NT2/D1 (cell line): ENCODE measurements around the gene SLC24A3.

ENCODE experiments used
- DNase-seq: peaks from one replicate; pipeline ENCODE4 v3.0.0-alpha.2; 2011; ENCODE audit warnings: low read depth, low spot score
- H3K27me3 ChIP-seq: 2 replicates; pipeline ENCODE4 v1.6.0; 2011; ENCODE audit warnings: mild to moderate bottlenecking; ENCODE audit not compliant: insufficient read length, insufficient read depth
- H3K36me3 ChIP-seq: 2 replicates; pipeline ENCODE4 v1.6.1; 2011; ENCODE audit warnings: mild to moderate bottlenecking, low read length, mixed read lengths; ENCODE audit not compliant: insufficient read depth, insufficient read length
- H3K4me1 ChIP-seq: 2 replicates; pipeline ENCODE4 v1.5.1; 2011; ENCODE audit not compliant: insufficient read depth, insufficient read length
- H3K4me3 ChIP-seq: 2 replicates; pipeline ENCODE4 v1.5.1; 2011; ENCODE audit warnings: low read depth; ENCODE audit not compliant: insufficient read length
- H3K9ac ChIP-seq: 2 replicates; pipeline ENCODE4 v1.6.0; 2011; ENCODE audit warnings: low read depth; ENCODE audit not compliant: insufficient read length
- H3K9me3 ChIP-seq: 2 replicates; pipeline ENCODE4 v1.5.1; 2011; ENCODE audit warnings: mild to moderate bottlenecking, low read length; ENCODE audit not compliant: insufficient read depth
- SUZ12 ChIP-seq: IDR thresholded peaks from 2 replicates; pipeline ENCODE4 v1.6.1; 2011; ENCODE audit not compliant: insufficient read length, insufficient read depth; ENCODE audit errors: extremely low read depth
- YY1 ChIP-seq: IDR thresholded peaks from 2 replicates; pipeline ENCODE4 v1.6.1; 2011; ENCODE audit not compliant: insufficient read length, insufficient read depth
- ZNF274 ChIP-seq: IDR thresholded peaks from 2 replicates; pipeline ENCODE4 v1.6.1; 2011; ENCODE audit warnings: mild to moderate bottlenecking, low read depth, low read length

The SLC24A3 gene

DNA sequence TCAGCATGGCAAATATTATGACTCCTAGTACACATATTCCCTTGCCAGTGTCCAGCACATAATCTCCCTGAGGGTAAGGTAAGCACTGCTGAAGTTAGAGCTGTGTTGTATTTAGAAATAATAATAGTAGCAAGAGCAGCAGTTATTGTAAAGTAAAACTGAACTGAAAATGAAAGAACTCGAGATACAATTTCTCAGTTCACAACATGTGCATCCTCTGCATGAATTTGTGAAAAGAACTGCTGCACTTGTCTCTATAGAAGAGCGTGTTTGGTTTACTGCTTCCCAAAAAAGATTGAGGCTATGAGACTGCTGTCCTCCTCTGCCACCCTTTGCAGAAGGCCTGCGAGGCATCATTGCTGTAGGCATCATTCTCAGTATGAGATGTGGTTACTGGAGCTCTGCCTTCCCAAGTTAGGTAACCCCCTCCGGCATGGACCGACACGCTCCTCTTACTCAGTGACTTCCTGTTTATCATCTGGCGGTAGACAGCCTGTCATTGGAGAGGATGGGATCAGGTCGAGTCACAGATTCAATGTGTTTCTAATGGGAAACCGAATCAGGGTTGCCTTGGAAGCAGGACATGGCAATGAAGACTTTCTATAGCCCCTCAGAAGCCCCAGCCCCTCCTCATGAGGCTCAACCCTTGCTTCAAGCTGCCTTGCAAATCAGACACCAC, 48.1 kb downstream of the SLC24A3 start:
- H3K36me3 ChIP-seq, result no peaks in the 10 kb centered on the region
- H3K9me3 ChIP-seq, result no peaks in the 10 kb centered on the region
- H3K9ac ChIP-seq, result no peak overlapping the region
- H3K4me3 ChIP-seq, result no peak overlapping the region
- DNase-seq, result no peak
- no peak for TF ChIP-seq ZNF274
- no peak for TF ChIP-seq SUZ12
- no peak for TF ChIP-seq YY1
- H3K27me3 ChIP-seq, result no peaks in the 10 kb centered on the region
- no peaks in the 10 kb centered on the region for H3K4me1 ChIP-seq

DNA sequence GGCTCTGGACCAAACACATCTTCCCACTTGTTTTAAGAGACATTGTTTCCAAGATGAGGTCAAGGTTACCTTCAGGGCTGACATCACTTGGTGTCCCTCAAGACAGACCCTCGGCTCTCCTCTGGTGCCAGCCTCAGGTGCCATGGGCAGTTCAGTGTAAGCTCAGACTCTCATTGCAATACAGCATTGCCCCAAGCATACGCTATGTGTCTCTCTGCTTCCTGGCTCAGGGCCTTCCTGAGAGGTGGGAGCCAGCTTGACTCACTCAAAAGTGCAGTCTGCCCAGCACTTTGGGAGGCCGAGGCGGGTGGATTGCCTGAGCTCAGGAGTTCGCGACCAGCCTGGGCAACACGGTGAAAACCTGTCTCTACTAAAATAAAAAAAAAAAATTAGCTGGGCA, 51.7 kb downstream of the SLC24A3 start:
- TF ChIP-seq YY1, result no peak
- TF ChIP-seq SUZ12, result no peak
- TF ChIP-seq ZNF274, result no peak
- no peaks in the 10 kb centered on the region for H3K36me3 ChIP-seq
- H3K27me3 ChIP-seq, result no peaks in the 10 kb centered on the region
- no peak for DNase-seq
- H3K9ac ChIP-seq, result no peak overlapping the region
- H3K4me3 ChIP-seq, result no peak overlapping the region
- H3K4me1 ChIP-seq, result no peaks in the 10 kb centered on the region
- no peaks in the 10 kb centered on the region for H3K9me3 ChIP-seq

DNA sequence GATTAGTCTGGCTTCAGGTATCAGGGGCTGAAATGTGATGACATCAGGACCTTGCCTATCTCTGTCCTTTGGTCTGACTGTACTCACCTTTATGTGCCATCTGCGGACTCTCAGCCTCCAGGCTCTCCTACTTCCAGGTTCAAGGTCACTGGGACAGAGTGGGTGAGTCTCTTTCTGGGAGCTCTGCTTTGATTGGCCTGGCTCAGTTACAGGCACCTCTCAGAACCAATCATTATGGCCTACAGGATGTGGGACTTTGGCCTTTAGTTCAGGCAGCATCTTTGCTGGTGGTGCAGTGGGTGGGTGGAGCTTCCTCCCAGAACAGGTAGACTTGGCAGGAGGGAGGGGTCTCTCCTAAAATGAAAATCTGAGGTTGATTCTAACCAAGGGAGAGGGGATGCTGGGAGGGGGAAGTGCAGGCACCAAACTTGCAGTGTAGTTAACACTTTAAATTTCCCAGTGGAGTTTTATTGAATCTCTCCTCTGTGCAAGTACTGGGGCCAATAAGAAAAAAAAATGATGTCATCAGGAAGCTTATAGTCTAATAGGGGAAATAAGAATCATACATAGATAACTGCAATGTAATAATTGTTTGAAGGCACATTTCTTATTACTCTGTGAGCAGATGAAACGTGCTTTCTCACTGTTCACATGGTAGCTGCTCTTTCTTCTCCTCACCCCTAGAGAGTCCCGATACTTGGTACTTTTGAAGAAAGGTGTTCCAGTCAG, 53.4 kb downstream of the SLC24A3 start:
- Histone ChIP-seq H3K9me3 (no peaks in the 10 kb centered on the region), H3K4me3 (no peak overlapping the region), H3K27me3 (no peaks in the 10 kb centered on the region), H3K9ac (no peak overlapping the region), H3K36me3 (no peaks in the 10 kb centered on the region), H3K4me1 (no peaks in the 10 kb centered on the region)
- DNase-seq, result no peak
- no peak for TF ChIP-seq YY1
- TF ChIP-seq ZNF274, result no peak
- TF ChIP-seq SUZ12, result no peak

DNA sequence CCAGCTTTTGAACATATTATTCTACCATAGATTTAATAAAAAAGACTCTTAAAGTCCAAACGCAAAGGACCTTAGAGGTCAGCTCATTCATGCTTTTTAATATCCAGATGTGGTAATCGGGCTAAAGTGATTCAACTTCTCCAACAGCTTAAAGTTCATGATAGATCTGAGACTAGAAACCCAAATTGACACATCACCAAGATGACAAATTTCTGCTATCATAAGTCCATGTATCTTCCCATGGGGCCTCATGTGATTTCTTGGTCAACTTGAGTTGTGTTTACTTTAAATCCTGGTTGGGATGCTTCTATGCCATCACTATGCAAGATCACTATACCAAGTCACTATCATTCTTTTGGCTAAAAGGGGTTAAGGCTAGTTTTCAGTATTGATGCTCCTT, 56.0 kb downstream of the SLC24A3 start:
- Histone ChIP-seq H3K27me3 (no peaks in the 10 kb centered on the region), H3K4me1 (no peaks in the 10 kb centered on the region), H3K36me3 (no peaks in the 10 kb centered on the region), H3K4me3 (no peak overlapping the region), H3K9me3 (no peaks in the 10 kb centered on the region), H3K9ac (no peak overlapping the region)
- TF ChIP-seq ZNF274, result no peak
- no peak for TF ChIP-seq SUZ12
- TF ChIP-seq YY1, result no peak
- DNase-seq, result no peak

DNA sequence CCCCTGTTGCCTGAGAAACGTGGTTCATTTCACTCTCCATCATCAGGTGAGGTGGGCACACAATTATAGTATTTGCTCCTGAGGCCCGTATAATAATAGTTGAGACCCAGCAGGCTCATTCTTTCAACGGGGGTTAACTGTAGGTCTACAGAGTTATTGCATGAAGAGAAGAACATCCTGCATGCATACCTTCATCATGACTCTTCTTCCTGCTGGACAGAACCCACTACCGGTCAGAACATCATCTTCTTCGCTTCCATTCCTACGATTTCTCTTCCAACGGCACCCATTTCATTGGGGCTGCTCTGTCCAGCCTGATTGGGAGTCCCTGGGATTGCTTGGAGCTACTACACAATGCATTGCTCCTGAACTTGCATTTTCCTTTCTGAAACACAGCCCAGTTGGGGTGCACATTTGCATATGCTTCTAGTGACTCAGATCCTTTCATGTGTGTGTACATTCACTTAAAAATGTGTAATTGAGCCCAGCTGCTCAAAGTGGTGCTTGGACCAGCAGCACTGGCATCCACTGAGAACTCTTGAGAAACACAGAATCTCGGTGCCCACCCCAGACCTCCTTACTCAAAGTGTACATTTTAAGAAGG, 57.4 kb downstream of the SLC24A3 start:
- H3K9me3 ChIP-seq, result no peaks in the 10 kb centered on the region
- no peaks in the 10 kb centered on the region for H3K4me1 ChIP-seq
- DNase-seq, result no peak
- H3K36me3 ChIP-seq, result no peaks in the 10 kb centered on the region
- H3K4me3 ChIP-seq, result no peak overlapping the region
- no peaks in the 10 kb centered on the region for H3K27me3 ChIP-seq
- H3K9ac ChIP-seq, result no peak overlapping the region
- no peak for TF ChIP-seq SUZ12
- no peak for TF ChIP-seq YY1
- TF ChIP-seq ZNF274, result no peak

DNA sequence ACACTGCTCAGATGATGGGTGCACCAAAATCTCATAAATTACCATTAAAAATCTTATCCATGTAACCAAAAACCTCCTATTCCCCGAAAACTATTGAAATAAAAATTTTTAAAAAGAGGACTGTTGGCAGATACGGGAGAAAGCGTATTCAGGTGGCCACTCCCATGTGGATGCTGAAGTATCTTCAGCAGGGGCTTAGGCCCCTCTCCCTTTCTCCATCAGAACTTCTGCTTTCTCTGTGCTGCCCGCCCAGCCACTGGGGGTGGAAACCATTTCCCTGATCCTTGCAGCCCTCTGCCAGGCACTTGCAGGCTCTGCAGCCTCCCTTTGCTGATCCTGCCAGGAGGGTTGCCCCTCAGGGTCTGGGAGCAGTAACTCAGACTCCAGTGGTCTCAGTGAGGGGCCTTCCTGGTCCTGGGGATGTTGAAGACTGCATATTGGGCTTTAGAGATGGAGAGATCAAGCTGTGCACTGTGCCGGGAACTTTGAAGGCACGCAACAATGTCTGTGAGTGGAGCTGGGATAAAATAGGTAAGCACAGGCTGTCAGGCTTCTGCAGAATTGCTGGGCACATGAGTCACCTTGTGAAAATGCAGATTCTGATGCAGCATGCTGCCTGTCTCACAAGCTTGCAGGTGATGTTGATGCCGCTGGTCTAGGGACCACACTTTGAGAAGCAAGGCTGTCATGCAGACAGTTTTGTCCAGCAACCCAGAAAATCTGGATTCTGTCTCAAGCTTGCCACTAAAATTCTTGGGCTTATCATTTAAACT, 59.6 kb downstream of the SLC24A3 start:
- Histone ChIP-seq H3K27me3 (no peaks in the 10 kb centered on the region), H3K9me3 (no peaks in the 10 kb centered on the region), H3K36me3 (no peaks in the 10 kb centered on the region), H3K9ac (no peak overlapping the region), H3K4me1 (no peaks in the 10 kb centered on the region), H3K4me3 (no peak overlapping the region)
- TF ChIP-seq ZNF274 (no peak), SUZ12 (no peak), YY1 (no peak)
- DNase-seq, result no peak
